Measurements from ENCODE around the gene MYO16.
A peak's percentile ranks its signal among the peaks of the same experiment; 100 is the strongest.

MYO16 gene

DNA sequence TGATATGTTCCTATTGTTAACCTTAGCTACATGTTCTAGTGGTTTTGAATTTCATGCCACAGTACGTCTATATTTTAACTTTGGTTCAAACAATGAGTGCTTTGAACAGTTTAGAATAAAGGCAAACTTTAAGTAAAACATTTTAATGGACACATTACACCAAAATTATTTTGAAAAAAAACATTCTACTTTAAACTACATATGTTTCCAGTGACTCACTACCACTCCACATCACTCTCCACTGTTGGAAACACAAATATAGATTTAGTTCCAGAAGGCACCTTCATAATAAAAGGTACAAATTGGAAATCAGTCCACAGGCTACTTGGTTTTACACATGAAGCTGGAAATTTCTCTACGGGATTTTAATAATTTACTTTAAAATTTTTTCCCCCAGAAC is 373.5 kb downstream of the MYO16 start:
- H3K27ac Mint-ChIP-seq: no peak overlapping the region
- DNase-seq: no peak
- H3K4me3 Mint-ChIP-seq: no peak overlapping the region
- H3K4me1 Mint-ChIP-seq: no peaks in the 10 kb centered on the region
- peaks cover 6% of the 10 kb centered on the region for H3K27me3 Mint-ChIP-seq
- no peak for ATAC-seq
- no peaks in the 10 kb centered on the region for H3K9me3 Mint-ChIP-seq

DNA sequence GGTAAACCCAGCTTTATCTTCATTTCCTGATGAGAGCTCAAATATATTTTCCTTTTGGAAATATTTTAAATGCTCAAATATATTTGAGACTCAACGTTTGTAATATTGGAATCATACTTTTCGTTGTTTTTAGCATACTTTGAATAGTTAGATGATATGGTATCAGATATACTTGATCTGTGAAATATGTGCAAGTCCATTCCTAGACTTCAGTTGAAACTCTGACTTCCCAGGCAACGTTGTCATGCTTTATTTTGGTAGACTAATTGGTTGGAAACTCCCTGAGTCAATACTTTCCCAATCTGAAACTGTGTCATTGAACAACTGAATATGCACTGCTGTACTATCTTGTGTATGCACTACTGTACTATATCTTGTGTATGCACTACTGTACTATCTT is 378.5 kb downstream of the MYO16 start:
- H3K27me3 Mint-ChIP-seq: peaks cover 6% of the 10 kb centered on the region
- no peaks in the 10 kb centered on the region for H3K4me1 Mint-ChIP-seq
- H3K27ac Mint-ChIP-seq: no peak overlapping the region
- H3K9me3 Mint-ChIP-seq: no peaks in the 10 kb centered on the region
- no peak for ATAC-seq
- DNase-seq: no peak
- H3K4me3 Mint-ChIP-seq: no peak overlapping the region

DNA sequence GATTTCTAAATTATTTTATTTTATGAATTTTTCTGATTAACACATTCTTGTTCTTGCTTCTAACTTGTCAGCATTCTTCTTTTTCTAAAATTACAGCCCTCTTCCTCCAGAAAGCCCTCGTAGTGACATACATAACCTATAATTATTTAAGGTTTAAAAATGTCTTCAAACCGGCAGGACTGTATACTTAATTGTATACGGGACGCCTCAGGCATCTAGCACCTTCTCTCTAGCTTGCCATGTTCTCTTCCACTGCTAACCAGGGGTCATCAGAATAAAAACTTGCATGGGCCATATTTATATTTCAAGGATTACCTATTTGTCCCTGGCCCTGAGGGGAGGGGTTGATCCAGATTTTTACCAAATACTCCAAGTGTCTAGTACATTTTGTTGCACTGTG is 380.3 kb downstream of the MYO16 start:
- Mint-ChIP-seq H3K27ac (peak overlapping the region in 1 of 2 donors; percentile 13), H3K4me1 (no peaks in the 10 kb centered on the region), H3K27me3 (peaks cover 6% of the 10 kb centered on the region), H3K9me3 (peaks cover 2 to 4% of the 10 kb centered on the region in 2 donors), H3K4me3 (no peak overlapping the region)
- no peak for DNase-seq
- ATAC-seq: no peak

DNA sequence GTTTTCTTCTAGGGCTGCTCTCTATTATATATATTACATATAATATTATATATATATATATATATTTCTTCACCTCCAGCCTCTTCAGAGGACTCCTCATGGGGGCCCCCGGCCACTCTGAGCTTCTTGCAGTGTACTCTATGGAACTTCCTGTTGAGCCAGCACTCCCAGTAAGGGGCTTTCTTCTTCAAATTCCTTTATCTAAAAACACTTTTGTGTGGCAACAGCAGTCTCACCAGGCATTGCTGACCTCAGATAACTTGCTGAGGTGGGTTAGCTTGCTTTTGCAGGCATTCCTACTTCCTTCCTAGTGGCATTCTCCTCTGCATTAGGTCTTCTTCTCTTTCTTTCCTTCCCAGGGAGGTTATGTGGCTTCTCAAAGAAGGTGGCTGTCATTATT is 381.5 kb downstream of the MYO16 start:
- no peak for DNase-seq
- peaks cover 7 to 11% of the 10 kb centered on the region in 2 donors for H3K9me3 Mint-ChIP-seq
- peaks cover 12% of the 10 kb centered on the region for H3K27me3 Mint-ChIP-seq
- H3K4me3 Mint-ChIP-seq: no peak overlapping the region
- H3K27ac Mint-ChIP-seq: no peak overlapping the region
- ATAC-seq: no peak
- no peaks in the 10 kb centered on the region for H3K4me1 Mint-ChIP-seq

DNA sequence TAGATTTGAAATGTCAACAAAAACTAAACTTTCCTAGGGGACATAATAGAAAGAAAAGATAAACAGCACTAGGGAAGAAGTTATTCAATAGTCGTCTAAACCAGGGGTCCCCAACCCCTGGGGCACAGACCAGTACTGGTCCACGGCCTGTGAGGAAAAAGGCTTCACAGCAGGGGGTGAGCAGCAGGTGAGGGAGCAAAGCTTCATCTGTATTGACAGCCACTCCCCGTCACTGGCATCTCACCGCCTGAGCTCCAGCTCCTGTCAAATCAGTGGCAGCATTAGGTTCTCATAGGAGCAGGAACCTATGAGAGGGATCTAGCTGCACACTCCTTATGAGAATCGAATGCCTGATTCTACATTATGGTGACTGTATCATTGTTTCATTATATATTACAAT is 382.7 kb downstream of the MYO16 start:
- ATAC-seq (no peak), DNase-seq (no peak)
- H3K9me3 Mint-ChIP-seq: peaks cover 7 to 17% of the 10 kb centered on the region in 2 donors
- no peaks in the 10 kb centered on the region for H3K4me1 Mint-ChIP-seq
- H3K27ac Mint-ChIP-seq: no peak overlapping the region
- no peak overlapping the region for H3K4me3 Mint-ChIP-seq
- H3K27me3 Mint-ChIP-seq: peaks cover 13% of the 10 kb centered on the region

DNA sequence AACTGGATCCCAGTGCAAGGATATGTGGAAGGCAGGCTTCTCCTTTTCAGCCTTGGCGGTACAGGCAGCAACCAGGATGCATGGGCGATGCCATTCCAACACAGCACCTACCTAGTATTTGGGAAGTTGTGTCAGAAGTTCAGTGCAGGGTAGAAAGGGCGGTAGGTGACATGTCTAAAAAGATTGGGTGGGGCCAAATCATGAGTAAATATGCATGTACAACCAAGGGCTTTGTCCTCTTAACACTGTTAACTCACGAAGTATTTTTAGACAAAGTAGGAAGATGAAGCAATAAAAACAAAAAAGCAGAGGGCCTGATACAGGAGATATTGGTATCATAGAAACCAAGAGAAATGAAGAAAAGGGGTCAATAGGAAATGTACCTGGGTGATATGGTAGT is 392.1 kb downstream of the MYO16 start:
- no peaks in the 10 kb centered on the region for H3K4me1 Mint-ChIP-seq
- peaks cover 2% of the 10 kb centered on the region for H3K27me3 Mint-ChIP-seq
- H3K27ac Mint-ChIP-seq: no peak overlapping the region
- H3K4me3 Mint-ChIP-seq: no peak overlapping the region
- ATAC-seq: no peak
- no peak for DNase-seq
- no peaks in the 10 kb centered on the region for H3K9me3 Mint-ChIP-seq

DNA sequence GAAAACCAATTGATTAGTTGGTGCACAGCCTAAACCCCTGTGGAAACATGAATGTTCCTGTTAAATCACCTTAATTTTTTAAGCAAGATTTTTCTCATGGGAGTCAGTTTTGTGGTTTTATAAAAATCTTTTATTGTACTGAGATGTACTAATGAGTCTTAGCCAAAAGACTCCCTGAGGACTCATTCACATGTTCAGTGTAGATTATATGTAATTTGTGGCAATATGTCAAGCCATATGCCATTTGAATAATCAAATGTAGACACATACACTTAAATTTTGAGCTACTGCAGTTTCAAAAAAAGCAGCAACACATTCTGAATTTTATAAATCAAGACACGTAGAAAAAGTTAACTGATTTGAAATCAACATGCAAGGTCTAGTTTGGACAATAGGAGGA is 395.2 kb downstream of the MYO16 start:
- DNase-seq: no peak
- Mint-ChIP-seq H3K4me1 (no peaks in the 10 kb centered on the region), H3K4me3 (no peak overlapping the region), H3K9me3 (no peaks in the 10 kb centered on the region), H3K27me3 (no peaks in the 10 kb centered on the region), H3K27ac (no peak overlapping the region)
- no peak for ATAC-seq

DNA sequence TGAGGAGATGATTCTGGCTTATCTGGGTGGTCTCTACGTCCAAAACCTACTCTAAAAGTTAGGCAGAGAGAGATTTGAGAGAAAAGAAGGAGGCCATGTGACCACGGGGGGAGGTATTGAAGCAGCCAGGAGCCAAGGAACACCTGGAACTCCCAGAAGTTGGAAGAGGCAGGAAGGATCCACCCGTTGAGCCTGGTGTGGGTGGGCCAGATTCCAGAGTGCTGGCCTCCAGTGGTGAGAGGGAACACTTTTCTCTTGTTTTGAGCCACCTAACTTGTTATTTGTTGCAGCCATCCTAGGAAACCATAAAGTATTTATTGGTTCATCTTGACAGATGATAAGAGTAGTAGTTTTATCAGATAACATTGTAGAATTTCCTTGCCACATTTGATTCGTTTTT is 396.9 kb downstream of the MYO16 start:
- Mint-ChIP-seq H3K9me3 (no peaks in the 10 kb centered on the region), H3K4me1 (no peaks in the 10 kb centered on the region), H3K27me3 (no peaks in the 10 kb centered on the region), H3K27ac (no peak overlapping the region), H3K4me3 (no peak overlapping the region)
- ATAC-seq (no peak), DNase-seq (no peak)

DNA sequence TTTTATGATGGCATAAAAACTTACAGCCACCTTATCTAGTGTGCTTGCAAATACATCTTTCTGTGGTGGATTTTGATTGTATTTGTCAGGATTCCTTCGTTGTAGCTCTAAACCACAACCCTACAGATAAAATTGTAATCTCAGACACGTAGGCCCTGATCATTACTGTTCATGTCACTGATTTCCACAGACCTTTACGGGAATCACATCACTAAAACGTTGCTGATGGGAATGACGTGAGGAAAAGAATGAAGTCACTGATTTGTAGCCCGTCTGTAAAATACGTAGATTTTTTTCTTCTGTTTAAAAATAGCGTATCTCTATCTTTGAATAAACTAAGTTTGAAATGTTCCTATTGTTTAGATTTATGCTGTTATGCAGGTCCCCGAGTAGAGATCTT is 399.2 kb downstream of the MYO16 start:
- H3K4me1 Mint-ChIP-seq: no peaks in the 10 kb centered on the region
- no peak overlapping the region for H3K4me3 Mint-ChIP-seq
- no peak for ATAC-seq
- H3K9me3 Mint-ChIP-seq: no peaks in the 10 kb centered on the region
- DNase-seq: no peak
- H3K27me3 Mint-ChIP-seq: peaks cover 8% of the 10 kb centered on the region
- no peak overlapping the region for H3K27ac Mint-ChIP-seq

DNA sequence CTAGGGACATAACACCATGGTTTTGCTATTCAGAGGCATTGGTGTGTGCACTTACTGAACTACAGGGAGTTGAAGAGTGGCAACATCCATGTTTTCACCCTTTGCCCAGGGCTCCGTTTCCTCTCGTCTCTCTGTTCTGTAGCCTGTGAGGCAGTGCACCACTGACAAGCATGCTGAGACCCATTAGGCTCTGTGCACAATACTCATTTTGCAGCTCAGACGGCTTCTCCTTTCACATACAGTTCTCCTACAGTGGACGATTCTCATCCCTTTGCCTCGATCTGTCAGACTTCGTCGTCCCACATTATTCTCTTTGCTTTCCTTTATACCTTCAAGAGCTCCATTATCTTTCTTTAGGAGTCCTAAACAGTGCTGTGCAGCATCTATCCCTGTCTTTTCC is 403.7 kb downstream of the MYO16 start:
- Mint-ChIP-seq H3K27ac (no peak overlapping the region), H3K4me1 (no peaks in the 10 kb centered on the region), H3K9me3 (no peaks in the 10 kb centered on the region), H3K27me3 (peaks cover 8% of the 10 kb centered on the region), H3K4me3 (no peak overlapping the region)
- DNase-seq: no peak
- no peak for ATAC-seq

DNA sequence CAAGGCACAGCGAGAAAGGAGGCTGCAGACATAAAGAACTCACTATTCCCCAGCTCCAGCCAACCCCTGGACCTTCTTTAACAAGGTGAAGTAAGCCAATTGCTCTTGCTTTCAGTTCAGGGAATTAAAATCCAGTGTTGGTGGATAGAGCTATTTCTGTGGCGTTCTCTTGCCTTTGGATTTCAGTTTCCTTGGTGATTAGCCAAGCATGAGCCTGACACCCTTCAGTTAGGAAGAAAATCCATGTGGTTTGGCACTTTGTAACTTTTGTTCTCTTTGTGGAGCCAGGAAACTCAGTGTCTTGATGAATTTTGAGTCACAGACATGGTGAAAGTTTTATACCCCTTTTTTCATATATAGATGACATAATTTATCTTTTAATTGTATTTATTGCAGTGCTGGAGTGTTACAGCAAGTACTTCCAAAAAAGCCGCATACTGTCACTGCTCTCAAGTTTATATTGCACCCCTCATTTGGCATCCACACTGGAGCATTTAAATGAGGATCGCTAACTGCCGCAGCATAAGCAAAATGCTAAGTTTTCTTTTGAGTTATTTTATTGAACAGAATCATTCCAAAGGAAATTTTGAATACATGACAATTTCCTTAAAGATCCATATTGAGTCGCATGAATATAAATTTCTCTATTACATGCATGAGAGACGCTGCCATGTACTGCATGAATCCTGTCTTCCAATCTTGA is 406.8 kb downstream of the MYO16 start:
- ATAC-seq (no peak), DNase-seq (no peak)
- H3K9me3 Mint-ChIP-seq: no peaks in the 10 kb centered on the region

DNA sequence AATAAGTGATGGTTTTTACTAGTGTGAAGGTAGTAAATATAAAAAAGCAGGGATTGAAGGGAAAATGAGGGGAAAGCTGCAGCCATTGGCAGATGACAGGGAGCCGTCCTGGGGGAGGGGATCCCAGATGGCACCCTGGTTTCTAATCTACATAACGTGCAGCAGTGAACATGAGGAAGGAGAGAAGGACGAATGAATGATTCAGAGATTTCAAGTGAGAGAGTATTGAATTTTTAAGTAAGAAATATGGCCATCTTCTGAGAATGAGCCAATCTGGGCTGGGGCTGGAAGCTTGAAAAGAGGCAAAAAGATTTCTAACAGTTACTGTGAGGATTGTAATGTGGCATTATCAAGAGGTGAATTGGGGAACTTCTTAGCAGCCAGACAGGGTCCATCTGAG is 414.2 kb downstream of the MYO16 start:
- no peaks in the 10 kb centered on the region for H3K4me1 Mint-ChIP-seq
- peaks cover 8% of the 10 kb centered on the region for H3K27me3 Mint-ChIP-seq
- no peaks in the 10 kb centered on the region for H3K9me3 Mint-ChIP-seq
- no peak for ATAC-seq
- H3K4me3 Mint-ChIP-seq: no peak overlapping the region
- no peak for DNase-seq
- no peak overlapping the region for H3K27ac Mint-ChIP-seq

More for the DNA sequence above, 406.8 kb downstream of the MYO16 start:
- H3K27ac Mint-ChIP-seq: no peak overlapping the region
- peaks cover 8% of the 10 kb centered on the region for H3K27me3 Mint-ChIP-seq
- H3K4me3 Mint-ChIP-seq: no peak overlapping the region
- H3K4me1 Mint-ChIP-seq: no peaks in the 10 kb centered on the region

DNA sequence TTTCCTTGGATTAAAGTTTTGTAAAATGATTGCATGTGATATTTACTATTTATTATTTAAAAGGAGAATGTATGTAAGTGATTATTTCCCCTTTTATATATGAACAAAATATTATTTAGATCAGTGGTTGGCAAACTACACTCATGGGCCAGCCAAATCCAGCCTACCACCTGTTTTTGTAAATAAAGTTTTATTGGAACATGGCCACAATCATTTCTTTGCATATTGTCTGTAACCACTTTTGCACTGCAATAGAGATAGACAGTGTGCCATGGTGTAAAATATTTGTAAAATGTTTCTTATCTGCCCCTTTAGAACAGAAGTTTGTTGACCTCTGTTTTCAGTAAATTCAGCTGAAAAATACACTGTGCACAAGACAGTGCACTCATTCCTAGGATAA is 426.4 kb downstream of the MYO16 start:
- H3K9me3 Mint-ChIP-seq: no peaks in the 10 kb centered on the region
- peaks cover 14% of the 10 kb centered on the region for H3K27me3 Mint-ChIP-seq
- no peaks in the 10 kb centered on the region for H3K4me1 Mint-ChIP-seq
- no peak overlapping the region for H3K27ac Mint-ChIP-seq
- DNase-seq (no peak), ATAC-seq (no peak)
- no peak overlapping the region for H3K4me3 Mint-ChIP-seq

DNA sequence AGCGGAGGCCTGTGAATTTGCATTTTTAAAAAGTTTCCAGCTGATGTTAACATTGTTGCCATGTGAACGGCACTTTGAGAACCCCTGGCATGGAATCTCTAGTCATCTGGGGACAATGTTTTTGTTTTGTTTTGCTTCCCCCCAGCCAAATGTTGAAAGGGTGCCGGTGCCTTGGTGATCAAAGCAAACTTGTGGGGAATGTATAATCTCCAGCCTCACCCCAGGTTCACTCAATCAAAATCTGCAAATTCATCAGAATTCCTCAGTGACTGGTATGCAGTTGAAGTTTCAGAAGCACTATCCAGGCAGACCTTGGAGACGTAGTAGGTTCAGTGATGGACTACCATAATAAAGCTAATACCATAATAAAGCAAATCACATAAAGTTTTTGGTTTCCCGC is 428.7 kb downstream of the MYO16 start:
- no peak for DNase-seq
- Mint-ChIP-seq H3K9me3 (no peaks in the 10 kb centered on the region), H3K27me3 (peaks cover 14% of the 10 kb centered on the region), H3K4me3 (no peak overlapping the region), H3K4me1 (no peaks in the 10 kb centered on the region), H3K27ac (no peak overlapping the region)
- ATAC-seq: no peak

DNA sequence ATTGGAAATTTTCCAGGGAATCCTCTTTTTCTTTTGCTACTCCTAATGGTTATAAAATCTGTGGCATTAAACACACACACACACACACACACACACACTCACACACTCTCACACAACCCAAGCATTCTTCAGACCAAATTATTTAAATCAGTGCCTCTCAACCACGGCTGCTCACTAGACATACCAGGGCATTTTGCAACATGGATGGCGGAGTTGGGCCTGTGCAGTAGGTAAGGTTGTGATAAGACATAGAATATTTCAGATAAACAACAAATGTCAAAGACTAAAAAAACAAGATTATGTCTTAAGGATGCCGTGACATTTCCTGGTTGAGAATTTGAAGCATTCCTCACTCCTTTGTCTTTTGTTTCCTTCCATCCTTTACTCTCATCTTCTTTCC is 443.1 kb downstream of the MYO16 start:
- Mint-ChIP-seq H3K4me1 (no peaks in the 10 kb centered on the region), H3K27ac (no peak overlapping the region), H3K9me3 (peaks cover 0 to 5% of the 10 kb centered on the region in 2 donors), H3K27me3 (peaks cover 8% of the 10 kb centered on the region), H3K4me3 (no peak overlapping the region)
- ATAC-seq: no peak
- DNase-seq: no peak

DNA sequence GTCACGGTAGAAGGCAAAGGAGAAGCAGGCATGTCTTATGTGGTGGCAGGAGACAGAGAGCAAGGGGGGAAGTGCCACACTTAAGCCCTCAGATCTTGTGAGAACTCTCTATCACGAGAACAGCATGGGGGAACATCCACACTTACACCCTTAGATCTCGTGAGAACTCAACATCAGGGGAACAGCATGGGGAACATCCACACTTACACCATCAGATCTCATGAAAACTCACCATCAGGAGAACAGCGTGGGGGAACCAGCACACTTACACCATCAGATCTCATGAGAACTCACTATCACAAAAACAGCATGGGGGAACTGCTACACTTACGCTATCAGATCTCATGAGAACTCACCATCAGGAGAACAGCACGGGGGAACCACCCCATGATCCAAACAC is 445.0 kb downstream of the MYO16 start:
- Mint-ChIP-seq H3K27ac (no peak overlapping the region), H3K4me1 (no peaks in the 10 kb centered on the region), H3K27me3 (peaks cover 21% of the 10 kb centered on the region), H3K9me3 (no peaks in the 10 kb centered on the region), H3K4me3 (no peak overlapping the region)
- DNase-seq (no peak), ATAC-seq (no peak)

DNA sequence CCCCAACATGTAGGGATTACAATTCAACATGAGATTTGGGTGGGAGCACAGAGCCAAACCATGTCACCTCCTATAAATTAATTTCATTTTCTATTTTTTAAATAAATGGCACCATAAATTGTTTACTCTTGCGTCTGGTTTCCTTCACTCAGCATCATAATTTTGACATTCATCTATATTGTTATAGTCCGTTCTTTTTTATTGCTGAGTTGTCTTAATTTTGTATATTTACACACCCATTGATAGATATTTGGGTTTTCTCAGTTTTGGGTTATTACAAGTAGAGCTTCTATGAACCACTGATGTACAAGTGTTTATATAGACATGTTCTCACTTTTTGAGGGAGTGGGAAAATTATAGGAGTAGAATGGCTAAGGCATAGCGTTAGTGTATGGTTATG is 445.4 kb downstream of the MYO16 start:
- peaks cover 21% of the 10 kb centered on the region for H3K27me3 Mint-ChIP-seq
- H3K9me3 Mint-ChIP-seq: no peaks in the 10 kb centered on the region
- DNase-seq (no peak), ATAC-seq (no peak)
- H3K27ac Mint-ChIP-seq: no peak overlapping the region
- H3K4me3 Mint-ChIP-seq: no peak overlapping the region
- H3K4me1 Mint-ChIP-seq: no peaks in the 10 kb centered on the region

All from stimulated activated naive CD8-positive, alpha-beta T cell treated with anti-CD3 and anti-CD28 coated beads, Interleukin-15, amount 100 ng/mL, for 72 hours (primary cell).